ENCODE results near the gene ANKS3.

Gene ANKS3

DNA sequence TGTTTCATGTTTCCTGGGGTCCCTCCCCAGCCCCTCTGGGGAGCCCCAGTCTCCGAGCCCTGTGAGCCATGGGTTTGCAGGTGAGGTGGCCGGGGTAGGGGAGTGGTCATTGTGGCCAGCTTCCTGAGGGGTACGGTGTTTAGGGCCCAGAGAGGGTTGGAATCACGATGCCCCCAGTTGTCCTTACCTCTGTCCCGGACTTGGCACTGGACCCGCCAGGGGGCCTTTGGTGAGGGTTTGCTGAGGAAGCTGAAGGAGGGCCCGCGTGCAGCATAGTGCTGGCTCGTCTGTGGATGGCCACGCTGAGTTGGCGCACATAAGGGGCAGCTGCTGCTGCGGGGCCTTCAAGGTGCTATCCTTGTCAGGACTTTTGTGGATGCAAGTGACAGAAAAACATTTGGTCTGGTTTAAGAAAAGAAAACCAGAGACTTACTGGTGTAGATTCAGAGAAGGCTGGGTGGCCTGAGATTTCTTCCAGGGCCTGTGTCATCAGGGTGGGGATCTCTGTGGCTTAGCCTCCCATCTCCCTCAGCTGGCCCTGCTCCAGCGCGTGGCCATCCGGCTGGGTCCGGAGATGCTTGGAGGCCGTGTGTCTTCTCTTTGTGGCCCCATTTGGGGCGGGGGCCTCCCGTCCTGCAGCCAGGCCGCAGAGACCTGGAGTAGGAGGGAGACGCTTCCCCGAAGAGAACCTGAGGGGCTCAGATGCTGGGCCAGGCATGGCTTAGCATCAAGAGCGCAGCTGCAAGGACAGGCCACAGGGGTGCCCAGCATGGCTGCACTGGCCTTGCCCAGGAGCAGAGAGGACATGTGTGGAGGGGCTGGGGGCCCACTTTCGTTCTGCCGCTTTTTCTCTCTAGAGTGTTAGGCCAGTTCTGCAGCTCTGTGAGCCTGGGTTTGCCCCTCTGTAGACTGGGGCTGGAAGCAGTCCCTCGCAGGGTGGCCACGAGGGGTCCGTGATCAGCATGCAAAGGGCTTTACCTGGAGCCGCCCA, 74.4 kb downstream of the ANKS3 start:
- TF ChIP-seq, protein P1, sequence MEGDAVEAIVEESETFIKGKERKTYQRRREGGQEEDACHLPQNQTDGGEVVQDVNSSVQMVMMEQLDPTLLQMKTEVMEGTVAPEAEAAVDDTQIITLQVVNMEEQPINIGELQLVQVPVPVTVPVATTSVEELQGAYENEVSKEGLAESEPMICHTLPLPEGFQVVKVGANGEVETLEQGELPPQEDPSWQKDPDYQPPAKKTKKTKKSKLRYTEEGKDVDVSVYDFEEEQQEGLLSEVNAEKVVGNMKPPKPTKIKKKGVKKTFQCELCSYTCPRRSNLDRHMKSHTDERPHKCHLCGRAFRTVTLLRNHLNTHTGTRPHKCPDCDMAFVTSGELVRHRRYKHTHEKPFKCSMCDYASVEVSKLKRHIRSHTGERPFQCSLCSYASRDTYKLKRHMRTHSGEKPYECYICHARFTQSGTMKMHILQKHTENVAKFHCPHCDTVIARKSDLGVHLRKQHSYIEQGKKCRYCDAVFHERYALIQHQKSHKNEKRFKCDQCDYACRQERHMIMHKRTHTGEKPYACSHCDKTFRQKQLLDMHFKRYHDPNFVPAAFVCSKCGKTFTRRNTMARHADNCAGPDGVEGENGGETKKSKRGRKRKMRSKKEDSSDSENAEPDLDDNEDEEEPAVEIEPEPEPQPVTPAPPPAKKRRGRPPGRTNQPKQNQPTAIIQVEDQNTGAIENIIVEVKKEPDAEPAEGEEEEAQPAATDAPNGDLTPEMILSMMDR (IDR thresholded peaks at IDR 0.05; ENCODE audit: extremely low read depth, missing control alignments) = no peak
- DNase-seq (ENCODE audit: low spot score) = no peak

GRCh38 chr16:4656695-4657686, 77.1 kb downstream of the ANKS3 start:
- TF ChIP-seq, protein P1 (IDR thresholded peaks at IDR 0.05; ENCODE audit: extremely low read depth, missing control alignments) = no peak
- no peak for DNase-seq (ENCODE audit: low spot score)

GRCh38 chr16:4656221-4656620, 77.8 kb downstream of the ANKS3 start:
- TF ChIP-seq, protein P1 (IDR thresholded peaks at IDR 0.05; ENCODE audit: extremely low read depth, missing control alignments) = no peak
- DNase-seq (ENCODE audit: low spot score) = no peak

GRCh38 chr16:4655801-4656200, 78.3 kb downstream of the ANKS3 start:
- TF ChIP-seq, protein P1 (IDR thresholded peaks at IDR 0.05; ENCODE audit: extremely low read depth, missing control alignments) = no peak
- DNase-seq (ENCODE audit: low spot score) = no peak

DNA sequence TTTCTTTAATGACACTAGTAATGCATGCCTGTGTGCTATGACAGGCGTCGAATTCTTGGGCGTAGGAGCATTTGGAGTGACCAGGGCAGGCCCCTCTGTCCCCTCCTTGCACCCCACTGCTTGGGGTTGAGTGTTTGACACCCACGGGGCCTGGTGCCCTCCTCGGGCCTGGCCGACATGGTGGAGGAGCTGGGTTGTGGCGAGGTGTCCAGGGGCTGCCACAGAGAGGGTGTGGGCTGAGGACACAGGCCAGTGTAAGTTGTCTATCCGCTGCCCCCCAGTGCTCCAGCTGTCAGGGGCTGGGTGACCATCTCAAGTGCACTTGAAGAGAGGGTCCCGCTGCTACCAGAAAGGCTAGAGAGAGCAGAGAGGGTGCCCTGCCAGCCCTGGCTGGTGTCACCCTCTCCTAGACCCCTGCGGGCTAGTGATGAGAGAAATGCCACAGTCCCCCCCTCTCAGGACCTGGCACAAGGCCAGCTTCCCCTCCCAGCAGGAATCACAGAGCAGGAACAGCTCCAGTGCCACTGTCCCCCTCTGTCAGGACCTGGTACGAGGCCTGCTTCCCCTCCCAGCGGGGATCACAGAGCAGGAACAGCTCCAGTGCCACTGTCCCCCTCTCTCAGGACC, 79.0 kb downstream of the ANKS3 start:
- no peak for DNase-seq (ENCODE audit: low spot score)
- TF ChIP-seq, protein P1 (IDR thresholded peaks at IDR 0.05; ENCODE audit: extremely low read depth, missing control alignments) = no peak

DNA sequence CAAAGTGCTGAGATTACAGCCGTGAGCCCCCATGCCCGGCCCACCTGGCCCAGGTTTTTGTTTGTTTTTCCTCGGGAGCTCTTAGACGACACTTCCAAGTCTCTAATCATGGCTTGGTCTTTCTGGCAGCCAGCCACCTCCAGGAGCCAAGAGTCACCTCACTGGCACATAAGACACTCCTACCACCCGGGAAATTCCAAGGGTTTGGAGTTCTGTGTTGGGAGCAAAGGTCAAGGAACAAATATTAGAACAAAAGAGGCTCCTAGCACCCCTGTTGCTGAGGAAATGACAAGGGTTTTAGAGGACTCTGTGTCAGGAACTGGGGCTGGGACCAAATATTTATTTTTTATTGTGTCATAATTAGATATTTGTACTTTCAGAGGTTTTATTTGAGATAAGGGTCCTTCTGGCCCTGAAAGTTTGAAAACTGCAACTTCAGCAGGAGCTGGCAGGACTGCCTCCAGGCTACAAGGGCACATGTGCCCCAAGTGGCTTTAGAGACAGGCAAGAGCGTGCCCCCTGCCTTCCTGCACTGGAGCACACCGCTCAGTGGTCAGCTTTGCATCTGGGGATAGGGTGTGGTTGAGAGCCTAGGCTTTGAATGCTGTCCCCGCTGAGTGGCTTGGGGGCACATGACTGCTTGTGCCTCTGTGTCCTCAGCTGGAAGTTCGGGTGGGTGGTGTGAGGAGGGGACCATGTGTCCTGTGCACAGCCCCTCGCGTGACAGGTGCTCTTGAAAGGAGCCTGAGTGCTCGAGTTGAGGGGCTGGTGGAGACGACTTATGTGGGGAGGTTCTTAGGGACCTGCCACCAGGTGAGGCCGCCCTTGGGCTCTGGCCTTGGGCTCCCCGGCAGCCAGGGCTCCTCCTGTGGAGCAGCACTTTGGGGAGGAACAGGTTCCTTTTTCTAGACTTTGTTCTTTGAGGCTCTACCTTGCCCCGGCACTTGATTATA, 79.8 kb downstream of the ANKS3 start:
- TF ChIP-seq, protein P1 (IDR thresholded peaks at IDR 0.05; ENCODE audit: extremely low read depth, missing control alignments) = no peak
- DNase-seq (ENCODE audit: low spot score) = no peak

Data from GM20000 (cell line).